NCI-H2107 treated with DMSO at 0.1 percent for 48 hours (cell line): ENCODE data around the gene HMGXB3.

ENCODE experiments used
- DNase-seq: peaks from one replicate; lab custom pipeline; 2025; ENCODE audit not compliant: unreplicated experiment; lab: John Stamatoyannopoulos, UW

Gene HMGXB3

GRCh38 chr5:150052226-150052955, 51.9 kb downstream of the HMGXB3 start:
- no peak for DNase-seq

GRCh38 chr5:150052956-150053712, 52.6 kb downstream of the HMGXB3 start:
- DNase-seq = no peak

GRCh38 chr5:150053713-150054392, 53.3 kb downstream of the HMGXB3 start:
- DNase-seq = no peak

GRCh38 chr5:150054569-150054968, 54.0 kb downstream of the HMGXB3 start:
- no peak for DNase-seq

- DNase-seq = no peak
Observed at GRCh38 chr5:150055326-150056074, 55.0 kb downstream of the HMGXB3 start.

GRCh38 chr5:150056075-150056443, 55.5 kb downstream of the HMGXB3 start:
- no peak for DNase-seq

GRCh38 chr5:150057052-150057451, 56.5 kb downstream of the HMGXB3 start:
- DNase-seq = no peak

GRCh38 chr5:150057511-150057910, 57.0 kb downstream of the HMGXB3 start:
- no peak for DNase-seq

GRCh38 chr5:150057996-150058395, 57.5 kb downstream of the HMGXB3 start:
- DNase-seq = no peak

GRCh38 chr5:150058480-150059126, 58.1 kb downstream of the HMGXB3 start:
- no peak for DNase-seq

GRCh38 chr5:150059623-150060022, 59.1 kb downstream of the HMGXB3 start:
- DNase-seq = no peak

- no peak for DNase-seq
Observed at GRCh38 chr5:150060471-150060870, 59.9 kb downstream of the HMGXB3 start.

GRCh38 chr5:150061538-150061995, 61.0 kb downstream of the HMGXB3 start:
- DNase-seq = no peak

- DNase-seq = no peak
Observed at GRCh38 chr5:150062216-150062922, 61.8 kb downstream of the HMGXB3 start.

GRCh38 chr5:150063638-150064037, 63.1 kb downstream of the HMGXB3 start:
- no peak for DNase-seq

- DNase-seq = no peak
Observed at GRCh38 chr5:150064681-150065220, 64.2 kb downstream of the HMGXB3 start.

GRCh38 chr5:150065346-150065745, 64.8 kb downstream of the HMGXB3 start:
- DNase-seq = no peak

GRCh38 chr5:150065886-150066285, 65.3 kb downstream of the HMGXB3 start:
- no peak for DNase-seq

- no peak for DNase-seq
Observed at GRCh38 chr5:150066436-150066835, 65.9 kb downstream of the HMGXB3 start.

GRCh38 chr5:150066901-150067396, 66.4 kb downstream of the HMGXB3 start:
- DNase-seq = no peak
